GM19324 (cell line): ENCODE measurements around the gene CTSW.
A peak's percentile ranks its signal among the peaks of the same experiment; 100 is the strongest.

Source experiments
- ATAC-seq: cut with Tn5 transposase; IDR thresholded peaks from one replicate; pipeline ENCODE4 v1.9.1; 2021; ENCODE audit warnings: mild to moderate bottlenecking, moderate library complexity; ENCODE audit not compliant: unreplicated experiment, low FRiP score

CTSW gene

GRCh38 chr11:65855927-65856363 lies 23.7 kb upstream of the CTSW start:
- ATAC-seq, result no peak

DNA sequence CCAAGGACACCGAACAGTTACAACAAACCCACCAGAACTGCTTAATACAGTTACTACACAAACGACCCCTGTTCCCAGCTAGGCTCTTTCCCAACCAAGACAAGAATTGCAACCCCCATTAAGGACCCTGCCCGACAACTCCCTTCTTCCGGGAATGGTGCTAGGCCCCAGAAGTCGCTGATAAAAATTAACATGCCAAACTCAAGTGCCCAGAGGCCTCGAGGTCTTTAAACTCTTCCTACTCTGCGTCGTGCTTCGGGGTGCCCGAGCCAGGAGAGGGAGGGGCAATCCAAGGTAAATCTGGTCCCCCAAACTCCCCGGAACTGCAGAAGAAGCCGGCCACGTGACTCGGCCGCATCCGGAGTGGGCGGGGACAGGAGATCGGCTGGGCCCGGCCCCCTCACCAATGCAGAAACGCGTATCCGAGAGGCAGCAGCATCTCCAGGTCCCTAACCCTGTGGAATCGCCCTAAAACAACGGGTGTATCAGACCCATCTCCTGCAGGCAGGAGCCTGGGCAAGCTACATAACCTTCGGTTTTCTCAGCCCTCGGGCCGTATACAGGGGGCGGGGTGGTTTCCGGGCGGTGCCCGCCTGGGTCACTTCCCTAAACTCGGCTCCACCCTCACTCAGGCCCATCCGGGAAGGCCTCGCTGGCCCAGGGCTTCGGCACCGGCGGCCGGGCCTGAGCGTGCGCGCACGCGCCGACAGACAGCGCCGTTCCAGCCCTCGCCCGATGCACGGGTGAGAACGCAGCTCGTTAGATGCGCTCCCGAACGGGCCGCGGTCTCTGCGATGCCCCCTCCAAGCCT lies 22.7 kb upstream of the CTSW start:
- ATAC-seq, result peak; percentile 38

DNA sequence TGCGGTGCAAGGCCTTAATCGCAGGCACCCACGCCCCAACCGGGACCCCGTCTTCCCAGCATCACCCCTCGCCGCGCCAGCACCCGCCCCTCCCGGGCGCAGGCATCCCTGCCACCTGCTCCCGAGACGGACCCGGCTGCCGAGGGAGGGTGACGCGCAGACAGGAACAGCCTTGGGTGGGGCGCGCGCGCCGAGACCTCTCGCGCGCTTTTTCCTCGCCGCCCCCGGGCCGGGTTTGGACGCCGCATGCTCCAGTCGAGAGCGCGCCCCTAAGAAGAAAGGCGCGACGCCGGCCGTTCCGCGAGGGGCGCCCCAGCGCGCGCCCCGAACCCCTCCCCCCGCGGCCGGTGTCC lies 22.2 kb upstream of the CTSW start:
- ATAC-seq, result peak; percentile 10

DNA sequence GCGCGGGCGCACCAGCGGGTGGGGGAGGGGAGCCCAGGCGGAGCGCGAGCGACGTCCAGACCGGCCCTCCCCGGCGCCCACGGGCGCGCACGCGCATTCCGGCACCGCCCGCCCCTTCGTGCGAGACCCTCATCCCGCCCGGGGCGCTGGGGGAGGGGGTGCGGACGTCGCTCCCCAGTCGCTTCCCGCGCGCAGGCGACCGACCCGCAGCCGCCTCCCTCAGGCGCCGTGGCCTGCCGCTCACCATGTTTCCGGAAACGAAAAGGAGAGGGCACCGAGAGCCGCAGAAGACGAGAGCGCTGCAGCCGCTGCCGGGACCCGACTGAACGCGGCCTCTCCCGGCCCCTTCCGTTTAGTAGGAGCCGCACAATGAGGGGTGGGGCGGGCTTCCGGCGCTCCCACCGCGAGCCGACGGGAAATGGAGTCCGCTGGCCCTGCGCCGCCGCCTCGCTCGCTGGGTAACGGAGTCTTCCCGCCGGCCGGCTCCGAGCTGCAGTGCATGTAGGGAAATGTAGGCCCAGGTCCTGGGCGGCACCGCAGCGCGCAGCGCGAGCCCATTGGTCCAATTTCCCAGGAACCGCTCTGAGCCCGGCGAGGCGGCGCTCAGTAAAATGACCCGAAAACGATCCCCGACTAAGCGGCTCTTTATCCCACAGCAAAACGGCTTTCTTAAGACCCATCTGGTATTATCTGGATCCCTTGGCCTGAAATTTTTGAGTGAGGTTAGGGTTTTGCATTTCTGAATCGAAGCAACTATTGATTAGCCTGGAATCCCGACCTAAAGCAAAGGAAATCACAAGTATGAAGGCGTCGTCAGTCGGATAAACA lies 21.6 kb upstream of the CTSW start, which contains the start of gene CFL1:
CFL1 (minus strand) TSS at position 328 of the 828 bp plus-strand sequence; CDS start at position 247, 81 bp downstream.
- peak; percentile 58 for ATAC-seq

DNA sequence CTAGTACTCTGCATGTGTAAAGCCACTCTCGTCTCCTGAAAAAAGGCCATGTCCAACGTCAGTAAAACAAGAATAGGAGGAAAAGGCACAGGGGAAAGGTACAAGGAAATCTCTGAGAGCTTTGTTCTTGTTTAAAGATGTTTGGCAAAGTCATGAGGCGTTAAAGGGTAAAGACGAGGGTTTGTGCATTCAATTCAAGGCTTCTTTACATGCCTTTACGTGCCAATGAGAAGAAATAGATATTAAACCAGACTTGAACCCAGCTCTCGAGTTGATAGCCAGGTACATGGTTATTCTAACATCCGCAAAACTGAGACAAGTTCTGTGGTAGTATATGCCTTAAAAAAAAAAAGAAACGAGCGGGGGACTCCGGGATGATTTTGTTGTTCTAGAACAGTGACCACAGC lies 21.0 kb upstream of the CTSW start:
- ATAC-seq, result no peak

- ATAC-seq, result peak; percentile 53
Measured at GRCh38 chr11:65859095-65859811, 20.4 kb upstream of the CTSW start.

DNA sequence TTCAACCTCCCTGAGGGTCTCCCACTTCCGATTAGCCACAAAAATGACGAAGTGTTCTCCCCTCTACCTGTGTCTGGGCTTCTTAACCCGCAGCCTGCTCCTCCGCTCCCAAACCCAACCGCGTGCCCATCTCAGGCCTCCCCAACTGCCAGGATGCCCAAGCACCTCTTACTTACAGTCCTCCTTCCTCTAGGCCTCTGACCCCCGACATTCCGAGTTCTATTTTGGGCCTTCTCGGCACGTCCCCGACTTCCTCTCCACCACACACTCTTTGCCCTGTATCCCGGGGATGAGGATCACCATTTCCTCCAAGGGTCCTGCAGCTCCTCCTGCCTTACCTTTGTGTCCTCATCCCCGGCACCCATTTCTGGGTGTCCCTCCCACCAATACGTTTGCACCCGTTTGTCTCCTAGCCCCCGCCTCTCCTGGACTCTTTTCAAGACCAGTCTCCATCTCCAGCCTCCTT lies 19.8 kb upstream of the CTSW start:
- no peak for ATAC-seq

GRCh38 chr11:65860278-65861164 lies 19.1 kb upstream of the CTSW start, which contains the start of gene MUS81:
TSS of gene MUS81 (plus strand) at chr11:65860433. CDS start at chr11:65860754, 321 bp downstream.
- peak; percentile 20 for ATAC-seq

DNA sequence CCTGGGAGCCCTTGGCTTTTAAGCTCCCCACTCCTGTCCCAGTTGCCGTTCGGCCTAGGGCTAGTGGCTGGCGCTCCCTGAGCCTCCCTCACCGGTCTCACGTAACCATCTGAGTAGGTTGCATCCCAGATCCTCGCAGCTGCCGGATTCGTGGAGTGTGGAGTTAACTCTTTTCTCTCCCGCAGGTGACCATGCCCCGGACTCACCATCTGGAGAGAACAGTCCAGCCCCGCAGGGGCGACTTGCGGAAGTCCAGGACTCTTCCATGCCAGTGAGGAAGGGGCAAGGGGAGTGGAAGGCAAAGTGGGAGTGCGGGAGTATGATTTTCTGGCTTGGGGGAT lies 18.5 kb upstream of the CTSW start:
- ATAC-seq, result no peak

DNA sequence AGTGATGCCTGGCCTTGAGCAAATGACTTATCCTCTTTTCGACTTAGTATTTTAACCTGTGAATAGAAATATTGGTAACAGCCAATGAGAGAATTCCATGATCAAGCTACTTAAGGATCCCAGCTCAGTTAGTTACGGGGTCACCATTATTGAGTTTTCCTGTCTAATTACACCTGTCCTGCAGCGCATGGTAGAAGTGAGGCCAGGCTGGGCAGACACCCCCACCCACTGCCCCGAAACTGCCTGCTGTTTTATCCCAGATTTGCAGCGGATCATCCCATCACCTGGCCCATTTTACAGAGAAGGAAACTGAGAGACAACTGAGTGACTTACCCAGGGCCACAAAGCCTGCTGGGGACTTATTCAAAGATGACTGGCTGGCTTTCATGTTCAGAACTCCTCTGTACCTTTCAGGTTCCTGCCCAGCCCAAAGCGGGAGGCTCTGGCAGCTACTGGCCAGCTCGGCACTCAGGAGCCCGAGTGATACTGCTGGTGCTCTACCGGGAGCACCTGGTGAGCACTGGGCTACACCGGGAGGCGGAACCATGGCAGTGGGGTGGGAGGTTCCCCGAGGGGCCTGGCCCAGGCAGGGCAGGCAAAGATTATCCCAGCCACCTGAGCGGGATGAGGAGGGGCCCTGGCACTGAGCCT lies 18.0 kb upstream of the CTSW start:
- no peak for ATAC-seq

DNA sequence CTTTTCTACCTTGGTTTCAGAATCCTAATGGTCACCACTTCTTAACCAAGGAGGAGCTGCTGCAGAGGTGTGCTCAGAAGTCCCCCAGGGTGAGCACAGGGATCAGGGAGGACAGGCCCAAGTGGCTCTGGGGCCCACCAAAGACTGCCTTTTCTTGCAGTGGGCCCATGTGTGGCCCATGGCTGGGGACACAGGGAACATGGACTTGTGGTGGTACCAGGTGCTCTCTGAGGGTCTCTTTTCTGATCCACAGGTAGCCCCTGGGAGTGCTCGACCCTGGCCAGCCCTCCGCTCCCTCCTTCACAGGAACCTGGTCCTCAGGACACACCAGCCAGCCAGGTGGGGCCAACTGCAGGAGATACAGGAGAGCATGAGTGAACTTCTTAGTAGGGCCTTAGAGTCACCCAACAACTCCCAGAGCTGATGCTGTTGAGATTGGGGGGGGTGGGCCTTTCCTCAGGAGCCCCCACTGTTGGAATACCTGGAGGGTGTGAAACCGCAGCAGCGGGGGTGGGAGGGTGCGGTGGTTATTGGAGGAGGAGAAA lies 17.4 kb upstream of the CTSW start:
- no peak for ATAC-seq

DNA sequence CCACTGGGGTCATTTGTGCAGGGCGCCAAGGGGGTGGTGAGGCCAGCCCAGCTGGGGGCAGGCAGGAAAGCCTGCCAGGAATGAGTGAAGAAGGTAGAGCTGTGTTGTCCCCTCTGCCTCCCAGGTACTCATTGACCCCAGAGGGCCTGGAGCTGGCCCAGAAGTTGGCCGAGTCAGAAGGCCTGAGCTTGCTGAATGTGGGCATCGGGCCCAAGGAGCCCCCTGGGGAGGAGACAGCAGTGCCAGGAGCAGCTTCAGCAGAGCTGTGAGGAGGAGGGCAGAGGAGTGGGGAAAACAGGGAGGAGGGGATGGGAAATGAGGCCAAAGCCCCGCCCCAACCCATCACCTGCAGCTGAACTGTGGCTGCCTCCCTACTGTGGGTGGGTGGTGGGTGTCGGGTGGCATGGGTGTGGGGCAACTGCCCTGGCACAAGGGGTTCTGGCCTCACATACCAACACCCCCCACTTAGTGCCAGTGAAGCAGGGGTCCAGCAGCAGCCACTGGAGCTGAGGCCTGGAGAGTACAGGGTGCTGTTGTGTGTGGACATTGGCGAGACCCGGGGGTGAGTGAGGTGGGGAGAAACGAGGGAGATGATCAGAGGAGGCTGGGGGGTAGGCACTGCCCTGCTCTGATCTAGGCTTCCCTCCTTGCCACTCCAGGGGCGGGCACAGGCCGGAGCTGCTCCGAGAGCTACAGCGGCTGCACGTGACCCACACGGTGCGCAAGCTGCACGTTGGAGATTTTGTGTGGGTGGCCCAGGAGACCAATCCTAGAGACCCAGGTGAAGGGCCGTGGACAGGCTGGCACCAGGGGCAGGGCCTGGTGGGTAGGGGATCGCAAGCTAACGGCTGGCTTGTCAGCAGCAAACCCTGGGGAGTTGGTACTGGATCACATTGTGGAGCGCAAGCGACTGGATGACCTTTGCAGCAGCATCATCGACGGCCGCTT lies 16.4 kb upstream of the CTSW start:
- ATAC-seq, result no peak

DNA sequence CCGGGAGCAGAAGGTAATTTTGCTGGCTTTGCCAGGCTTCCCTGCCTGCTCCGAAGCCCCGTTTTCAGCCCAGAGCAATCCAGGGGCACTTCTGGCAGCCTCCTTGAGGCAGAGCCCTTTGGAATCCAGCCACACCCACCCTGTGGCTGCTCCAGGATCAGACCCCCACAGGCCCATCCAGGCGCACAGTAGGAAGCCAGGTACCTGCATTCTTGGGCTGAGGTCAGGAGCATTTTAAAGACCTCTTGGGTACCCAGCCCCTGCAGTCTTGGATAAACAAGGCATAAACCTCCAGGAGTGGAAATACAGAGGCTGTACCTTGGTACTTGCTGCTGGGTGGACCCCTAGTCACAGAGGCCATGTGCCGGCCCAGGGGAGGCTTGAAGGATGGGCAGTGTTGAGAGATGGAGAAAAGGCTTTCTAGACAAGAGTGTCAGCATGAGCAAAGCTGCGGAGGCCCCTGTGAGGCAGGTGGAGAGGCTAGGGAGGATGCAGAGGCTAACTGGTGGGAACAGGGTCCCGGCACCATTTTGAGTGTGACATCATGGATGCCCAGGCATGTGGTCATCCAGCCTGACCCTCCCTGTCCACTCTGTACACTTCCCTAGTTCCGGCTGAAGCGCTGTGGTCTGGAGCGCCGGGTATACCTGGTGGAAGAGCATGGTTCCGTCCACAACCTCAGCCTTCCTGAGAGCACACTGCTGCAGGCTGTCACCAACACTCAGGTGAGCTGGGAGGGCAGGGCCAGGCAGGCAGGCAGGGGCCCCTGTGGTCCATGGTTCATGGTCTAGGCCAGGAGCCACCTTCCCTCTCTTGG lies 15.5 kb upstream of the CTSW start:
- ATAC-seq, result no peak

- ATAC-seq, result no peak
Measured at GRCh38 chr11:65864706-65865471, 14.7 kb upstream of the CTSW start.

GRCh38 chr11:65865550-65866172 lies 14.0 kb upstream of the CTSW start:
- no peak for ATAC-seq
